ENCODE results near the gene PPME1.

DNA sequence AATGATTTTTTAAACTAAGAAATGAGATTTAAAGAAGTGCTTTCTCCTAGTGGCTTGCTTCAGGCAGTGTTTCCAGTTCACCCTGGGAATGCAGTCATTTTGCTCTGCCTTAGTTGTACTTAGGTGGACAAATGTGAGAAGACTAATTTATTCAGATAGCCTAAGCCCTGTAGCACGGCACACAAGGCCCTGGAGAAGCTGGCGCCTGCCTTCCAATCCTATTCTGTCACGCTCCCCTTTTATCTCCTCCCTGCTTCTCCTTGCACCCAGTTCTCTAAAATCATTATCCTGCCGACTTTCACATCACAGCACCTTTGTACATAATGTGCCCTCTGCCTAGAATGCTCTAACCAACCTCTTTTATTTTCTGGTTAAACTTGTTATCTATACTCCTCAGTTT lies 64.0 kb downstream of the PPME1 start:
- TF ChIP-seq, protein P1, sequence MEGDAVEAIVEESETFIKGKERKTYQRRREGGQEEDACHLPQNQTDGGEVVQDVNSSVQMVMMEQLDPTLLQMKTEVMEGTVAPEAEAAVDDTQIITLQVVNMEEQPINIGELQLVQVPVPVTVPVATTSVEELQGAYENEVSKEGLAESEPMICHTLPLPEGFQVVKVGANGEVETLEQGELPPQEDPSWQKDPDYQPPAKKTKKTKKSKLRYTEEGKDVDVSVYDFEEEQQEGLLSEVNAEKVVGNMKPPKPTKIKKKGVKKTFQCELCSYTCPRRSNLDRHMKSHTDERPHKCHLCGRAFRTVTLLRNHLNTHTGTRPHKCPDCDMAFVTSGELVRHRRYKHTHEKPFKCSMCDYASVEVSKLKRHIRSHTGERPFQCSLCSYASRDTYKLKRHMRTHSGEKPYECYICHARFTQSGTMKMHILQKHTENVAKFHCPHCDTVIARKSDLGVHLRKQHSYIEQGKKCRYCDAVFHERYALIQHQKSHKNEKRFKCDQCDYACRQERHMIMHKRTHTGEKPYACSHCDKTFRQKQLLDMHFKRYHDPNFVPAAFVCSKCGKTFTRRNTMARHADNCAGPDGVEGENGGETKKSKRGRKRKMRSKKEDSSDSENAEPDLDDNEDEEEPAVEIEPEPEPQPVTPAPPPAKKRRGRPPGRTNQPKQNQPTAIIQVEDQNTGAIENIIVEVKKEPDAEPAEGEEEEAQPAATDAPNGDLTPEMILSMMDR (IDR thresholded peaks at IDR 0.05) = no peak
- TF ChIP-seq POLR2AphosphoS5 (IDR thresholded peaks at IDR 0.05) = no peak
- TF ChIP-seq POLR2A (IDR thresholded peaks at IDR 0.05) = no peak

Measured in prostate gland (tissue), 2 donors.